Suprapubic skin (tissue), 4 donors: ENCODE results near the gene MAP2K5. TPM values are rescaled to one million over a fixed set of nuclear protein-coding genes. Genes with fewer than 3 reads are reported as not detected.

Experiments used
- DNase-seq, 2 donors: peaks; one replicate each; pipeline ENCODE4 v3.0.0-alpha.2; 2019; ENCODE audit warnings: low spot score in 2 of 2
- H3K27ac ChIP-seq: fragments of 200-600 bp; sonication (generic); one replicate; pipeline ENCODE4 v1.5.1; 2019
- H3K27me3 ChIP-seq: fragments of 200-600 bp; sonication (generic); one replicate; pipeline ENCODE4 v1.5.1; 2019
- H3K36me3 ChIP-seq: fragments of 200-600 bp; sonication (generic); one replicate; pipeline ENCODE4 v1.5.1; 2019
- H3K4me1 ChIP-seq: fragments of 200-600 bp; sonication (generic); one replicate; pipeline ENCODE4 v1.5.1; 2019
- H3K4me3 ChIP-seq: fragments of 200-600 bp; sonication (generic); one replicate; pipeline ENCODE4 v1.5.1; 2019; ENCODE audit warnings: mild to moderate bottlenecking
- H3K9me3 ChIP-seq: fragments of 200-600 bp; sonication (generic); one replicate; pipeline ENCODE4 v1.5.1; 2019
- CTCF ChIP-seq, 2 donors: fragments of 200-600 bp in 1 of 2; fragments of 450-650 bp in 1 of 2; sonication (generic) in 1 of 2; IDR thresholded peaks; one replicate each; pipeline ENCODE4 v1.5.1; 2016 to 2019; ENCODE audit warnings: antibody characterized with exemption in 2 of 2, mild to moderate bottlenecking in 1 of 2, moderate library complexity in 1 of 2
- EP300 ChIP-seq: sonication (generic); formaldehyde crosslinking; IDR thresholded peaks from one replicate; pipeline ENCODE4 v1.6.1; 2017; ENCODE audit warnings: antibody characterized with exemption
- POLR2A ChIP-seq, 2 donors: fragments of 450-650 bp; IDR thresholded peaks; one replicate each; pipeline ENCODE4 v1.6.1; 2017; ENCODE audit warnings: antibody characterized with exemption in 2 of 2, mild to moderate bottlenecking in 2 of 2, moderate library complexity in 2 of 2
- POLR2AphosphoS5 ChIP-seq, 3 donors: sonication (generic); formaldehyde crosslinking; IDR thresholded peaks; one replicate each; pipeline ENCODE4 v1.6.1; 2017; ENCODE audit warnings: antibody characterized with exemption in 3 of 3
- WGBS: methylation state at CpG from one replicate; pipeline ENCODE4 v1.1.5; 2018; 5-methylcytosine and 5-hydroxymethylcytosine counted together
- total RNA-seq, 4 donors: library from RNA; depleted of rRNA; stranded (reverse); fragments of >200 nt; gene quantifications; one replicate each; pipeline ENCODE4 v1.1.0, GENCODE V29; 2016

Gene MAP2K5
- total RNA-seq, 4 donors from 2014 or later = 9.5 to 18.5 (median 10.2) TPM

DNA sequence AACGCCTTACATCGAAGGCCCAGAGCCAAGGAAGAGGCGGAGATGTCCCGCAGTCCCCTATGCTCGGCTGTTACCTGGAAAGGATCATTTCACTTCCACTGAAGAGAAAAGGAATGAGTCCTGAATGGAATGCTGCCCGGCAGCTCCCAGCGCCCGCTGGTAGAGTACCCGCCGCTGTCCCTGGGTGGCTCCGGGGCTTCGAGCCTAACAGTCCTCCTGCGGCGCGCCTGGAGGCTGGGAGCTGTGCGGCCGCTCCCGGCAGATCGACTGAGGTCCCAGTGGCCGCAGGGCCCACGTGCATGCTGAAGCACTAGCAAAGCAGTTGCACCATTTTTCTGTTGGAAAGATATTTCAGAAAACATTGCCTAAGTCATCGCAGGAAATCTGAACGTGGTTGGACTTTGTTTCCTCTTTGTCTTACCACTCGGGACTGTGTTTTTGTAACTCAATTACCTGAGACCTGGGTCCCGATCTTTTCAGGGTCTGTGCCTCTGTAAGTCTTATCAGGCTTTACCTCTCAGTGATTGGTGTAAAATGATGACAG is 296.4 kb downstream of the MAP2K5 start:
- DNase-seq = no peak
- Histone ChIP-seq H3K36me3 (no peaks in the 10 kb centered on the region), H3K4me1 (peaks cover 48% of the 10 kb centered on the region), H3K27me3 (peaks cover 23% of the 10 kb centered on the region), H3K9me3 (no peaks in the 10 kb centered on the region), H3K27ac (no peak overlapping the region), H3K4me3 (peak overlapping the region; percentile 94)
- TF ChIP-seq CTCF (IDR thresholded peaks at IDR 0.05) (no peak), POLR2AphosphoS5 (IDR thresholded peaks at IDR 0.05) (peak in 1 of 3 donors; percentile 32)
- 10% methylated on average over 16 of the region's 25 CpGs for whole genome bisulfite sequencing

GRCh38 chr15:67839499-67839928 is 297.0 kb downstream of the MAP2K5 start:
- no peak for TF ChIP-seq POLR2AphosphoS5 (IDR thresholded peaks at IDR 0.05)
- no peak for TF ChIP-seq CTCF (IDR thresholded peaks at IDR 0.05)
- no peak for TF ChIP-seq EP300
- no peak for TF ChIP-seq POLR2A (IDR thresholded peaks at IDR 0.05)
- H3K36me3 ChIP-seq = no peaks in the 10 kb centered on the region
- H3K27me3 ChIP-seq = peaks cover 16% of the 10 kb centered on the region
- WGBS = 2% methylated on average over 12 of the region's 12 CpGs
- H3K4me1 ChIP-seq = peaks cover 42% of the 10 kb centered on the region
- H3K4me3 ChIP-seq = peak overlapping the region; percentile 94
- no peaks in the 10 kb centered on the region for H3K9me3 ChIP-seq
- no peak for DNase-seq
- H3K27ac ChIP-seq = peak overlapping the region; percentile 97

DNA sequence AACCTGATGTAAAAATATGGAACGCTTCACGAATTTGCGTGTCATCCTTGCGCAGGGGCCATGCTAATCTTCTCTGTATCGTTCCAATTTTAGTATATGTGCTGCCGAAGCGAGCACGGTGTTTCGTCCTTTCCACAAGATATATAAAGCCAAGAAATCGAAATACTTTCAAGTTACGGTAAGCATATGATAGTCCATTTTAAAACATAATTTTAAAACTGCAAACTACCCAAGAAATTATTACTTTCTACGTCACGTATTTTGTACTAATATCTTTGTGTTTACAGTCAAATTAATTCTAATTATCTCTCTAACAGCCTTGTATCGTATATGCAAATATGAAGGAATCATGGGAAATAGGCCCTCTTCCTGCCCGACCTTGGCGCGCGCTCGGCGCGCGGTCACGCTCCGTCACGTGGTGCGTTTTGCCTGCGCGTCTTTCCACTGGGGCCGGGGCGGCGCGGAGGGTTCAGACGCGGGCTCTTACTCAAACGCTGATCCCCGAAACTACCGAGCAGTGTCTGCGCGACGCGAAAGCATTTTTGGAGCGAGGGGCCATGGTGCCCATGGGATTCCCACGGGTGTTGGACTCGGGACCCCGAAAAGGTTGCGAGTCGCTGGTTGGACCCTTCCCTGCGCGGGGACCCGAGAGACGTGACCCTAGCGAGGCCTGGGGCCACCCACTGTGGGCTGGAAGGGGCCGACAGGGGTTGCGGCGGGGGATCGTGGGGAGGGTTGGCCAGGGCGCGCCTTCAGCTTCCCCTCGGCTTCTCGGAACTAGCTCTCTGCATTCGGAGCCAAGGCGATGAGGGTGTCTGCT is 297.6 kb downstream of the MAP2K5 start, which contains the start of gene RNU6-1:
Gene RNU6-1, minus strand, starts transcription at position 117 of the 820 bp plus-strand sequence.
- peak within 1 kb of the TSS; percentile 97 for H3K27ac ChIP-seq
- no peaks in the 10 kb centered on the region for H3K9me3 ChIP-seq
- WGBS = under 1% methylated on average over 35 of the region's 62 CpGs
- H3K36me3 ChIP-seq = no peaks in the 10 kb centered on the region
- H3K27me3 ChIP-seq = peaks cover 10% of the 10 kb centered on the region
- DNase-seq = peak; percentile 96 to 97
- H3K4me1 ChIP-seq = peaks cover 36% of the 10 kb centered on the region
- peak in 2 of 3 donors; percentile 19 to 58 for TF ChIP-seq POLR2AphosphoS5 (IDR thresholded peaks at IDR 0.05)
- no peak for TF ChIP-seq CTCF (IDR thresholded peaks at IDR 0.05)
- TF ChIP-seq POLR2A (IDR thresholded peaks at IDR 0.05) = peak; percentile 44 to 64
- peak within 1 kb of the TSS; percentile 94 for H3K4me3 ChIP-seq

DNA sequence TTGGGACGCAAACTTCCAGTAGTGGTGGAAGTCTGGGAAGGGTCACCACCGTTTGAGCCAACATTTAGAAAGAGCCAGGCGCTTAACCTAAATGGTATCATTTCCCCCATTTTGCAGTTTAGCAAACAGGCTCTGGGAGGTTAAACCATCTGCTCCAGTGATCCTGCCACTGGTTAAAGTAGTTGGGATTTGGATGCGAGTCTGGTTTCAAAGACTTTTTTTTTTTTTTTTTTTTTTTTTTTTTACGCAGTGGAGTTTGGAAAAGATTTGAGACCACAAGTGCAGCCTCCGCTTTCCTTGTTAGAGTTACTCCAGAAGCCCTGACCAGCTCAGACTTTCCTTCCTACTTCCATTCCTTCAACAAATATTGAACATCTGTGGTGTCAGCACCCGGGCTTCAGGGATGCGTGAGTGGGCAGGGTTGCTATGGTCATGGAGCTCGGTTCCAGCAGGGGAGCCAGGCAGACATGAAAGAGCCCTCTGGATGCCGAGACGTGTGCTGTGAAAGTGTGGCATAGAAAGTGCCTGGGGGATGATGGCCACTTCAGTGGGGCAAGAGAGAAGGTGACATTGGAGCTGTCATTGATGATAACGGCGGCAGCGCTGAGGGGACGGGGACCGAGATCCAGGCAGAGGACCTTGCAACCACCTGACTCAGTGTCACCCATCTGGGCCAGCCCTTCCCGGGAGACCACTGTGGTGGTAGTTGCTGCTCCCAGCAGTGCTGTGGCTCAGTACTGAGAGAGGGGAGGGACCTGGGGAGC is 298.4 kb downstream of the MAP2K5 start:
- Histone ChIP-seq H3K4me3 (peak overlapping the region; percentile 94), H3K27me3 (peaks cover 2% of the 10 kb centered on the region), H3K36me3 (no peaks in the 10 kb centered on the region), H3K4me1 (peaks cover 28% of the 10 kb centered on the region), H3K9me3 (no peaks in the 10 kb centered on the region), H3K27ac (peak overlapping the region; percentile 97)
- TF ChIP-seq CTCF (IDR thresholded peaks at IDR 0.05) = no peak
- no peak for TF ChIP-seq EP300
- TF ChIP-seq POLR2A (IDR thresholded peaks at IDR 0.05) = no peak
- no peak for TF ChIP-seq POLR2AphosphoS5 (IDR thresholded peaks at IDR 0.05)
- WGBS = 10% methylated on average over 16 of the region's 17 CpGs
- peak in 1 of 2 donors; percentile 77 for DNase-seq

- Histone ChIP-seq H3K27me3 (no peaks in the 10 kb centered on the region), H3K9me3 (no peaks in the 10 kb centered on the region), H3K4me3 (peak overlapping the region; percentile 94), H3K4me1 (peaks cover 23% of the 10 kb centered on the region), H3K36me3 (no peaks in the 10 kb centered on the region), H3K27ac (peak overlapping the region; percentile 97)
- DNase-seq = no peak
- TF ChIP-seq CTCF (IDR thresholded peaks at IDR 0.05) = no peak
- no peak for TF ChIP-seq POLR2A (IDR thresholded peaks at IDR 0.05)
- no peak for TF ChIP-seq EP300
- TF ChIP-seq POLR2AphosphoS5 (IDR thresholded peaks at IDR 0.05) = no peak
- WGBS = 37% methylated on average over 4 of the region's 4 CpGs
These were observed 298.9 kb downstream of the MAP2K5 start for GRCh38 chr15:67841513-67841762.
